ENCODE results near the gene AIFM3. TPM values are rescaled to one million over a fixed set of nuclear protein-coding genes. Genes with fewer than 3 reads are reported as not detected.

The AIFM3 gene
- total RNA-seq, 1 experiment from 2014 or later: 9.7 TPM

- H3K27me3 ChIP-seq (ENCODE audit: insufficient read depth, low read length): no peaks in the 10 kb centered on the region
- ATAC-seq: no peak
- no peak overlapping the region for H3K9ac ChIP-seq (ENCODE audit: low read length)
- no peak for DNase-seq (ENCODE audit: low read depth, low spot score)
- H3K4me2 ChIP-seq (ENCODE audit: low read length): no peak overlapping the region
- ChIA-PET CTCF (interaction anchor here (1.0 kb wide), 1 partner anchor 147 kb away, joined by 3 read pairs; no protein-coding TSS in a partner anchor), POLR2A (no interaction called here), RAD21 (ENCODE audit: low non-redundant PET in 1 of 2, low total read pairs in 2 of 2, uncharacterized antibody in 2 of 2, unreplicated experiment in 2 of 2) (no interaction called here)
- no peaks in the 10 kb centered on the region for H3K9me2 ChIP-seq (ENCODE audit: insufficient read depth)
- TF ChIP-seq ELF1 (IDR thresholded peaks at IDR 0.05; ENCODE audit: borderline replicate concordance, low read depth) (no peak), SIN3A (IDR thresholded peaks at IDR 0.05; ENCODE audit: low read depth) (no peak), ATF3 (IDR thresholded peaks at IDR 0.05) (no peak), SRF (IDR thresholded peaks at IDR 0.05; ENCODE audit: low read depth) (no peak), ZNF274 (IDR thresholded peaks at IDR 0.05; ENCODE audit: low read depth, low read length) (no peak), FOSL1 (IDR thresholded peaks at IDR 0.05; ENCODE audit: low read depth) (no peak), CEBPB (IDR thresholded peaks at IDR 0.05; ENCODE audit: low read depth) (no peak), TCF7L2 (IDR thresholded peaks at IDR 0.05; ENCODE audit: borderline replicate concordance, extremely low read depth, insufficient read depth, insufficient read length) (no peak), JUND (IDR thresholded peaks at IDR 0.05) (no peak), YY1 (IDR thresholded peaks at IDR 0.05; ENCODE audit: extremely low read depth, insufficient replicate concordance, low read depth, low read length) (no peak), EGR1 (IDR thresholded peaks at IDR 0.05; ENCODE audit: low read depth) (no peak), EZH2phosphoT487 (IDR thresholded peaks at IDR 0.05; ENCODE audit: borderline replicate concordance) (no peak), POLR2AphosphoS5 (IDR thresholded peaks at IDR 0.05; ENCODE audit: low read depth, low read length) (no peak), ZFX (IDR thresholded peaks at IDR 0.05) (no peak), EZH2 (IDR thresholded peaks at IDR 0.05) (no peak), CBX3 (IDR thresholded peaks at IDR 0.05; ENCODE audit: low read depth) (no peak)
- TF ChIP-seq, protein P1, sequence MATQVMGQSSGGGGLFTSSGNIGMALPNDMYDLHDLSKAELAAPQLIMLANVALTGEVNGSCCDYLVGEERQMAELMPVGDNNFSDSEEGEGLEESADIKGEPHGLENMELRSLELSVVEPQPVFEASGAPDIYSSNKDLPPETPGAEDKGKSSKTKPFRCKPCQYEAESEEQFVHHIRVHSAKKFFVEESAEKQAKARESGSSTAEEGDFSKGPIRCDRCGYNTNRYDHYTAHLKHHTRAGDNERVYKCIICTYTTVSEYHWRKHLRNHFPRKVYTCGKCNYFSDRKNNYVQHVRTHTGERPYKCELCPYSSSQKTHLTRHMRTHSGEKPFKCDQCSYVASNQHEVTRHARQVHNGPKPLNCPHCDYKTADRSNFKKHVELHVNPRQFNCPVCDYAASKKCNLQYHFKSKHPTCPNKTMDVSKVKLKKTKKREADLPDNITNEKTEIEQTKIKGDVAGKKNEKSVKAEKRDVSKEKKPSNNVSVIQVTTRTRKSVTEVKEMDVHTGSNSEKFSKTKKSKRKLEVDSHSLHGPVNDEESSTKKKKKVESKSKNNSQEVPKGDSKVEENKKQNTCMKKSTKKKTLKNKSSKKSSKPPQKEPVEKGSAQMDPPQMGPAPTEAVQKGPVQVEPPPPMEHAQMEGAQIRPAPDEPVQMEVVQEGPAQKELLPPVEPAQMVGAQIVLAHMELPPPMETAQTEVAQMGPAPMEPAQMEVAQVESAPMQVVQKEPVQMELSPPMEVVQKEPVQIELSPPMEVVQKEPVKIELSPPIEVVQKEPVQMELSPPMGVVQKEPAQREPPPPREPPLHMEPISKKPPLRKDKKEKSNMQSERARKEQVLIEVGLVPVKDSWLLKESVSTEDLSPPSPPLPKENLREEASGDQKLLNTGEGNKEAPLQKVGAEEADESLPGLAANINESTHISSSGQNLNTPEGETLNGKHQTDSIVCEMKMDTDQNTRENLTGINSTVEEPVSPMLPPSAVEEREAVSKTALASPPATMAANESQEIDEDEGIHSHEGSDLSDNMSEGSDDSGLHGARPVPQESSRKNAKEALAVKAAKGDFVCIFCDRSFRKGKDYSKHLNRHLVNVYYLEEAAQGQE (IDR thresholded peaks at IDR 0.05; ENCODE audit: low read depth): no peak
- TF ChIP-seq, protein P2, sequence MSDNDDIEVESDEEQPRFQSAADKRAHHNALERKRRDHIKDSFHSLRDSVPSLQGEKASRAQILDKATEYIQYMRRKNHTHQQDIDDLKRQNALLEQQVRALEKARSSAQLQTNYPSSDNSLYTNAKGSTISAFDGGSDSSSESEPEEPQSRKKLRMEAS (IDR thresholded peaks at IDR 0.05): no peak
- TF ChIP-seq, protein P3, sequence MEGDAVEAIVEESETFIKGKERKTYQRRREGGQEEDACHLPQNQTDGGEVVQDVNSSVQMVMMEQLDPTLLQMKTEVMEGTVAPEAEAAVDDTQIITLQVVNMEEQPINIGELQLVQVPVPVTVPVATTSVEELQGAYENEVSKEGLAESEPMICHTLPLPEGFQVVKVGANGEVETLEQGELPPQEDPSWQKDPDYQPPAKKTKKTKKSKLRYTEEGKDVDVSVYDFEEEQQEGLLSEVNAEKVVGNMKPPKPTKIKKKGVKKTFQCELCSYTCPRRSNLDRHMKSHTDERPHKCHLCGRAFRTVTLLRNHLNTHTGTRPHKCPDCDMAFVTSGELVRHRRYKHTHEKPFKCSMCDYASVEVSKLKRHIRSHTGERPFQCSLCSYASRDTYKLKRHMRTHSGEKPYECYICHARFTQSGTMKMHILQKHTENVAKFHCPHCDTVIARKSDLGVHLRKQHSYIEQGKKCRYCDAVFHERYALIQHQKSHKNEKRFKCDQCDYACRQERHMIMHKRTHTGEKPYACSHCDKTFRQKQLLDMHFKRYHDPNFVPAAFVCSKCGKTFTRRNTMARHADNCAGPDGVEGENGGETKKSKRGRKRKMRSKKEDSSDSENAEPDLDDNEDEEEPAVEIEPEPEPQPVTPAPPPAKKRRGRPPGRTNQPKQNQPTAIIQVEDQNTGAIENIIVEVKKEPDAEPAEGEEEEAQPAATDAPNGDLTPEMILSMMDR (IDR thresholded peaks at IDR 0.05 in 2 of 3, conservative IDR thresholded peaks at IDR 0.05 in 1 of 3; ENCODE audit: borderline replicate concordance in 1 of 3, insufficient read depth in 1 of 3, low read depth in 2 of 3, low read length in 2 of 3): no peak
- no peak overlapping the region for H3K27ac ChIP-seq (ENCODE audit: low read depth, low read length)
- peaks cover 25 to 43% of the 10 kb centered on the region in 2 experiments; a peak in 3 of 4 replicates for H3K36me3 ChIP-seq (ENCODE audit: control insufficient read depth in 1 of 2, insufficient read depth in 2 of 2, low read length in 2 of 2)
- H3K4me3 ChIP-seq (replicated peaks in 1 of 2; ENCODE audit: low read depth in 1 of 2, low read length in 2 of 2): no peak overlapping the region
- peaks cover 7 to 30% of the 10 kb centered on the region in 2 experiments for H3K4me1 ChIP-seq (ENCODE audit: control insufficient read depth in 1 of 2, insufficient read depth in 2 of 2, low read length in 2 of 2)
- BruUV-seq (replicated peaks): TSS peak; percentile 35
- H3K79me2 ChIP-seq (ENCODE audit: insufficient read depth, low read length): peaks cover 82% of the 10 kb centered on the region
- peaks cover 16% of the 10 kb centered on the region; the same call in 1 of the 2 replicates for H4K20me1 ChIP-seq (ENCODE audit: insufficient read depth)
- no peak overlapping the region for H2AFZ ChIP-seq (ENCODE audit: low read depth, low read length, poor library complexity, severe bottlenecking)
- intact Hi-C loops (cut with micrococcal nuclease): no loop called here
- no peaks in the 10 kb centered on the region for H3K9me3 ChIP-seq (ENCODE audit: control insufficient read depth in 1 of 2, insufficient read depth in 1 of 2, low read depth in 1 of 2, low read length in 2 of 2)
These were observed 15.7 kb upstream of the AIFM3 start for GRCh38 chr22:20951151-20951931.
